ENCODE results near the gene SKIC2.
"Not testable (repeated sequence)": the region's sequence is repeated elsewhere in the genome, so short reads cannot be mapped to it uniquely, and the experiment has no call there.

The SKIC2 gene

DNA sequence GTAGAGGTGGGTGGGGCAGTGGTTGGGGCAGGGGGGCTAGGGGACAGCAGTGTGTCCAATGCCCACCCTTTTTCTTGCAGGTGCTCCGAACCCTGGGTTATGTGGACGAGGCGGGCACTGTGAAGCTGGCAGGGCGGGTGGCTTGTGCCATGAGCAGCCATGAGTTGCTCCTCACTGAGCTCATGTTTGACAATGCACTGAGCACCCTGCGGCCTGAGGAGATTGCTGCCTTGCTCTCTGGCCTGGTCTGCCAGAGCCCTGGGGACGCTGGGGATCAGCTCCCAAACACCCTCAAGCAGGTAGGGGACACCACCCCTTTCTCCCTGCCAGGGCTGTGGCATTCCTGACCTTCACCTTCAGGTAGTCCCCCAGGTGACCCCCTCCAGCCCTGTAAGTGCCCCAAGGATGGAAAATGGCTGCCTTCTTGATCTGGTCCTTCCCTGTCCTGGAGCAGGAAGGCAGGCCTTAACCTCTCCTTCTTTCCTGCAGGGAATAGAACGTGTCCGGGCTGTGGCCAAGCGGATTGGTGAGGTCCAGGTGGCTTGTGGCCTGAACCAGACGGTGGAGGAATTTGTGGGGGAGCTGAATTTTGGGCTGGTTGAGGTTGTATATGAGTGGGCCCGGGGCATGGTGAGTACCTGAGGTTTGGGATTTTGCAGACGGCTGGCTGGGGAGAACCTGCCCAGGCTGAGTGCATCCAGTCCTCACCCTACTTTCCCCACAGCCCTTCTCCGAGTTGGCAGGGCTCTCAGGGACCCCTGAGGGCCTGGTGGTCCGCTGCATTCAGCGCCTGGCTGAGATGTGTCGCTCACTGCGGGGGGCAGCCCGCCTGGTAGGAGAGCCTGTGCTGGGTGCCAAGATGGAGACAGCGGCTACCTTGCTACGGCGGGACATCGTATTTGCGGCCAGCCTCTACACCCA is 10.1 kb downstream of the SKIC2 start:
- DNase-seq (ENCODE audit: low read depth in 2 of 2) = no peak

DNA sequence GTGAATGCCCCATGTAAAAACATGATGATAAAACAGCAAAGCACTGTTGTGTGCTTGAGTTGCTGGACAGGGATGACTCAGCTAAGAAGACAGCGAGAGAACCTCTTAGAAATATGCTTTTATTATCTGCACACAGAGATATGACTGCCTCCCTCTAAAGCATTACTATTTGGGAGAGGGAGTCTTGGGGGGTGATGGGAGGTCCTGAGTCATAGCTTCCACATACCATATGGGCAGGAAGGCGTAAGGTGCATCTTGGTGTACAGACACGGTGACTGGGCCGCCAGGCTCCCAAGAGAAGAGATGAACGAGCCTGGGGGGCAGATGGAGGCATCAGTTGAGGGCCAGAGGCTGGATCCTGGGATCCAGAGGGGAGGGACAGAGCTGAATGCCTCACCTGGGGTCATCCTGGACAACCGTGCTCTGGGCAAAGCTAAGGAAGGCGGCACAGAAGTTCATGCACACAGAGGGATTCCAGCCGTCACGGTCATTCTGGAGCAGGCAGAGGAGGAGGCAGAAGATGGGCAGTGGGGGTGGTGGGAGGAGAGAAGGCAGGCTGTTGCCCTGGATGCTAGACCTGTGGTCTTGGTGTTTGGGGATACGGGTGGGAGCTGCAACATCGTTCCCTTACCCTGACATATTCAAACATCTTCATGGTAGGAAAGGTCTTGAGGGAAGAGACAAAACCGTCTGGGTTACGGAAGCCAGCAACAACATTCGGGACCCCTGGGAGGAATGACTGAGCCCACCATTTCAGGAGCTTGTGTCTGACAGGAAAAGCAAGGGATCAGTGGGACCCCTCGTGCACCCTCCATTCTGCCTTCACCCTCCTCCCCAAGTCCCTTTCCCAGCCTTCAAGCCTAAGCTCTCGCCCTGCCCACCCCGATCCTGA is 11.0 kb downstream of the SKIC2 start:
- no peak for DNase-seq (ENCODE audit: low read depth in 2 of 2)

DNA sequence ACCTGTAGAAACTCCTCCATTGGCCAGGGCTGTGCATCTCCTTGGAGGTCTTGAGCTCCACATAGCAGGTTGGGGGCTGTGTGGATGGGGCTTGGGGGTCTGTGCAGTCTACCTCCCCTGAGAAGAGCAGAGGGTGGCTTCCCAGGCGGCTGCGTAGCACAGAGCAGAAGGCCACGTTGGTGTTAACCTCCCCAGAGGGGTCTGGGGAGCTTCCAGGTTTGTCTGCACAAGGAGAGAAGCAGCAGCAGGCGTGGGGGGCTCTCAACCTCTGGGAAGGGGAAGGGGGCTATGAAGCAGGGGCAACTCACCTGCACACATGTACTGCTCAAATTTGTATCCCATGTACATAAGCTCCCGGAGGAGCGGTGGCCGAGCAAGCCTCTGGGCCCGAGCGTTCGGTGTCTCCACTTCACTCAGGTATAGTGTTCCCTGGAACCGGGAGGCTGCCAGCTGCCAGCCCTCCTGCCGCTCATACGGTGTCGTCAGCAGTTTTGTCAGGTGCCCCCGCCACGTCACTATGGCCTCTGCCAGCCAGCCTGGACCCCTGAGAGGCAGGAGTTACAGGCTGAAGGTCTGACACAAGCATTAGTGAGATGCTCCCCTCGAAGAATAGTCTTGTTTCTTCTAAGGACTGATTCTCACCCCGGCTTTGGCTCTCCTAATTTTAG is 11.8 kb downstream of the SKIC2 start:
- no peak for DNase-seq (ENCODE audit: low read depth in 2 of 2)

DNA sequence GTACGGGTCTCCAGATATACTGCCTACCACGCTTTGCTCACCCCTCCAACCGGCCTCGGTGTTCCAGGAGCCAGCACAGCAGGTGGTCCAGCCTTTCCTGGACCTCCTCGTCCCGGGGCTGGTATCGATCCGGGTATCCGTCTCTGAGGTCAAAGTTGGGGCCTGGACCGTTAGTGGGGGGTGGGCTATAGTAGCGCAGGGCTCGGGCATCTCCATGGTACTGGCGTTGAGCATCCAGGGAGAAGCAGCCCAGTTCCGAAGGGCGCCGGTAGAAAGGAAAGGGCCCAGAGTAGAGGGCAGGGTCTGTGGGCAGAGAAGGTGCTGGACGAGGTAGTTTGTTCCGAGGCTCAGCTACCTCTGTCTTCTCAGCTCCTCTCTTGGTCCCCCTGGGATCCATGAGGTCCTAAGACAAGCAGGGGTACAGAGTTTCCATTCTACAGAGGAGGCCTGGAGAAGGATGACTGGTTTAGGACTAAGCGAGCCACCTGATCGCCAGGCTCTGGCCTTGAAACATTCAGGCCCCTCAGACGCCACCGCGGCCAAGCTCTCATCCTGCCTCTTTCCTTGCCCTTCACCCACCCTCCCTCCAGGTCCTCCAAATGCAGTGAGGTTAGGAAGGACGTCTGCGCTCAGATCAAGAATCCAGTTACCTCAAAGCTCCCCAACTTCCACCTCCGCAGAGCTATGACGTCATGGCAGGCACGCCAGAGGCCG is 12.5 kb downstream of the SKIC2 start:
- no peak for DNase-seq (ENCODE audit: low read depth in 2 of 2)

DNA sequence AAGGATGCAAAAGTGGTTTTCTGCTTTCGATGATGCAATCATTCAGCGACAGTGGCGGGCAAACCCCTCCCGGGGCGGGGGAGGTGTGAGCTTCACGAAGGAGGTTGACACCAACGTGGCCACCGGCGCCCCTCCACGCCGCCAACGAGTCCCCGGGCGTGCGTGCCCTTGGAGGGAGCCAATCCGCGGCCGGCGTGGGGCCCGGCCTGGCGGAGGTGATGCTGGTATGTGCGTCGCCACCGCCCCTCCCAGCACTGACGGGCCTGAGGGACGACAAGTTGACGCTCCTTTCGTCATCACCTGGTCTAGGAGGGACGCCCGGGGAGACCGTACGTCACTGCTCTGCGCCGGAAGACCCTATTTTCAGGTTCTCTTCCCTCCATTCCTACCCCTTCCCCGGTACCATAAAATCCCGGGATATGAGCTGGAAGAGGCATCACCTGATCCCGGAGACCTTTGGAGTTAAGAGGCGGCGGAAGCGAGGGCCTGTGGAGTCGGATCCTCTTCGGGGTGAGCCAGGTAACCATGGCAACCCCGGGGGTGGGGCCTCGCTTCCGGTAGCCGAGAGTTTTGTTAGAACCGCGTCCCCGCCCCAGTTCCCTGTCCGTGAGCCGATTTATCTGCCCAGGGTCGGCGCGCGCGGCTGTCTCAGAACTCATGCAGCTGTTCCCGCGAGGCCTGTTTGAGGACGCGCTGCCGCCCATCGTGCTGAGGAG is 13.2 kb downstream of the SKIC2 start, which contains the start of gene DXO:
Gene DXO, minus strand, starts transcription at position 146 of the 716 bp plus-strand sequence. CDS start 463 bp downstream, outside the sequence.
- DNase-seq (ENCODE audit: low read depth in 2 of 2) = peak; percentile 91 to 92

DNA sequence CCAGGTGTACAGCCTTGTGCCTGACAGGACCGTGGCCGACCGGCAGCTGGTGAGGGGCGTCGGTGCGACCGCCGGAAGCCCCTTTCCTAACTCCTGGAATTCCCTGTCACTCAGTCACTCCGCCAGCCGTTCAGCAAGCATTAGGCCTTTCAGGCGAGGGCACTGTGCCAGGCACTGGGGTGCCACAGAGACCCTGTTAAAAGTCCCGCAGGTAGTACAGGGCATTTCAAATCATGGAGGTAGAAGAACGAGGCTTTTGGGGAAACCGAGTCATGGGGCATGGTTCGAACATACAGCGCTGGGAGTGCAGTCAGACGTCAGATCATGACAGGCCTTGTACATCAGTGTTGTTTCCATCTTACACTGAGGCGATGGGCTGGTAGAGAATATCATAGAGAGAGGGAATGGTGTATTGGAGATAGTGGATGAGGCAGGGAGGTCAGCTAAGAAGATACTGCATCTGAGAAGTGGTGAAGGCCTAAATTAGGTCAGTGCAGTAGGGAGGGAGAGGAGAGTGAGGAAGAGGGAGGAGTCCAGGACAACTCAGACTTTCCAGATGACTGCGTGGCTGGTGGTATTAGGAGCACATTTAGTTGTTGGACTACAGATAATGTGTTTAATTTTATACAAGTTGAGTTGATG is 13.9 kb downstream of the SKIC2 start:
- no peak for DNase-seq (ENCODE audit: low read depth in 2 of 2)

DNA sequence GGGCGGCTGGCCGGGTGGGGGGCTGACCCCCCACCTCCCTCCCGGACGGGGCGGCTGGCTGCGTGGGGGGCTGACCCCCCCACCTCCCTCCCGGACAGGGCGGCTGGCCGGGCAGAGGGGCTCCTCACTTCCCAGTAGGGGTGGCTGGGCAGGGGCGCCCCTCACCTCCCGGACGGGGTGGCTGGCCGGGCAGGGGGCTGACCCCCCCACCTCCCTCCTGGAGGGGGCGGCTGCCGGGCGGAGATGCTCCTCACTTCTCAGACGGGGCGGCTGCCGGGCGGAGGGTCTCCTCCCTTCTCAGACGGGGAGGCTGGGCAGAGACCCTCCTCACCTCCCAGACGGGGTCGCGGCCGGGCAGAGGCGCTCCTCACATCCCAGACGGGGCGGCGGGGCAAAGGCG is 17.1 kb downstream of the SKIC2 start:
- DNase-seq (ENCODE audit: low read depth in 2 of 2) = not testable (repeated sequence)

DNA sequence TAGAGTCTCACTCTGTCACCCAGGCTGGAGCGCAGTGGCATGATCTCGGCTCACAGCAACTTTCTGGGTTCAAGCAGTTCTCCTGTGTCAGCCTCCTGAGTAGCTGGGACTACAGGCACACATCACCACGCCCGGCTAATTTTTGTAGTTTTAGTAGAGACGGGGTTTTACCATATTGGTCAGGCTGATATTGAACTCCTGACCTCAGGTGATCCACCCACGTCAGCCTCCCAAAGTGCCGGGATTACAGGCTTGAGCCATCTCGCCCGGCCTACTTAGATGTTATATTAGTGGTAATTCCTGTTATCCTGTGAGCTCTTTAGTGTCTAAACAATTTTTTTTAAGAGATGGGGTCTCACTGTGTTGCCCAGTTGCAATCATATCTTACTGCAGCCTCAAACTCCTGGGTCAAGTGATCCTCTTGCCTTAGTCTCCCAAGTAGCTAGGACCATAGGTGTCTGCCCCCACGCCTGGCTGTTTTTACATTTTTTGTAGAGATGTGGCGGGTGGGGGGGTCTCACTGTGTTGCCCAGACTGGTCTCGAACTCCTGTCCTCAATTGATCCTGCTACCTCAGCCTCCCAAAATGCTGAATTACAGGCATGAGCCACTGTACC is 18.9 kb downstream of the SKIC2 start:
- DNase-seq (ENCODE audit: low read depth in 2 of 2) = no peak

DNA sequence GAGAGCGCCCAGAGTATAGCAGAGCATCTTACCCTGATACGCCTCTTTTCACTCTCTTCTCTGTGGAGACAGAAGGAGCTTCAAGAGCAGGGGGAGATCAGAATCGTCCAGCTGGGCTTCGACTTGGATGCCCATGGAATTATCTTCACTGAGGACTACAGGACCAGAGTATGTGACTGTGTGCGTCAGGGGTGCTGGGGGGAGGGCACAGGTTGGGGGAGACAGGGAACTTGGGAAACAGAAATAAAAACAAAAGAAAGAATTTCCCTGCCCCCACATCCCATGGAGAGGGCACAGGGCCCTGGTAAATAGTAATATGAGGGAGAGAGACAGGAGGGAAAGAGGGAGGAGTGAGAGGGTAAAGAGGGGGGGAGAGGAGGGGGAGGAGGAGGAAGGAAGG is 19.9 kb downstream of the SKIC2 start:
- DNase-seq (ENCODE audit: low read depth in 2 of 2) = no peak

DNA sequence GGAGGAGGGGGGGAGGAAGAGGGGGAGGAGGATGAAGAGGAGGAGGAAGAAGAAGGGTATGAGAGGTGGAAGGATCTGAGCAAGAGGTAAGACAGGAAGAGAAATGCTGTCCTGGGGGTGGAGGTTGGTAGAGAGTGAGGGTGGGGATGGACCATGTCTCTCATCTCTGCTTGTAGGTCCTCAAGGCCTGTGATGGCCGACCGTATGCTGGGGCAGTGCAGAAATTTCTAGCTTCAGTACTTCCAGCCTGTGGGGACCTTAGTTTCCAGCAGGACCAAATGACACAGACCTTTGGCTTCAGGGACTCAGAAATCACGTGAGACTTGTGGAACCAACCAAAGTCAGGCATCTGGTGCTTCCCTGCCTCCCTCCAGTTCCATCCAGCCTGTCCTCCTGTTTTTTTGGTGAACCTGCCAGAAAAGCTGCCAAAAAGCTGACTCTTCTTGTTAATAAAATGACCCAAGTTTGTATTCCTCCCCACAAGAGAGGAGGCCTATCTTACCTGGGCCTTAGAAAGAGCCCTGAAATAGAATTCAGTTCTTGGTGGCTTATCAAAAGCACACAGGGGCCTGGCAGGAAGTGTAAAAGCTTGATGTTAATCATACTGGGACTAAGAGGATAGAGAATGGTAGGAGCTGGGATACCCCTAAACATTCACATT is 20.4 kb downstream of the SKIC2 start:
- DNase-seq (ENCODE audit: low read depth in 2 of 2) = no peak

DNA sequence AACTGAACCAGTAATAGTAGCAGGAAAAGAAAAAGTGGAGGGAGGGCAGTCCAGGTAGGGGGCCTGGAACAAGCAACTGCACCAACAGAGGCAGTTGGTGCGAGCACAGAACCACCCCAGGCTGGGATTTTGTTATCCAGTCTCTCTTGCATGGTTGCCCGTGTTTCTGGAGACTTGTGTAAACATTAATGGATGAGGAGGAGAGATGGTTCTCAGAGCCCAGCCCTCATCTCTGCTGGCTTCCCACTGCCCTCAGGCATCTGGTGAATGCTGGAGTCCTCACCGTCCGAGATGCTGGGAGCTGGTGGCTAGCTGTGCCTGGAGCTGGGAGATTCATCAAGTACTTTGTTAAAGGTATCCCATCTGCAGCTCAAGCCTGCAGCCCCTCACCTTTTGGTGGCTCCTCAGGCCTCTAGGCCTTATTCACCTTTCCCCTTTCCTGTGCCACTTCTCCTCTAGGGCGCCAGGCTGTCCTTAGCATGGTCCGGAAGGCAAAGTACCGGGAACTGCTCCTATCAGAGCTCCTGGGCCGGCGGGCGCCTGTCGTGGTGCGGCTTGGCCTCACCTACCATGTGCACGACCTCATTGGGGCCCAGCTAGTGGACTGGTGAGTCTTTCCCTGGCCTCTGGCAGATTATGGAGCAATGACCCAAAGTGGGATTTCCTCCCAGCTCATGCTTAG is 21.4 kb downstream of the SKIC2 start:
- DNase-seq (ENCODE audit: low read depth in 2 of 2) = not testable (repeated sequence)

DNA sequence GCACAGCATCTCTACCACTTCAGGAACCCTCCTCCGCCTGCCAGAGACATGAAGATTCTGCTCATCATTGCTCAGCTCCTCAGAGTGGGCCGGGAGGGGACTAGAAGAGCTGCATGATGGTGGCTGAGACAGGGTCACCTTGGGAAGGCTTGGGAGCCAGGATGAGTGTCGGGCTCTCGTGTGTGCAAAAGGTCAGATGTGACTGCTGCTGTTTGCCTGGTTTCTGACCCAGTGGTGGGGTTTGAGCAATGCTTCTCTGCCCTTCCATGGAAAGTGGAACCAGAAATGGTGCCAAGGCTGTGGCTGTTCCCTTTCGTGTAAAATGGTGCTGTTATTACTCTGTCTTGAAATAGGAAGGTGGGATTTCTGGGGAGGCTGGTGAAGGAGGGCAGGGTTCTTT is 22.0 kb downstream of the SKIC2 start:
- not testable (repeated sequence) for DNase-seq (ENCODE audit: low read depth in 2 of 2)

DNA sequence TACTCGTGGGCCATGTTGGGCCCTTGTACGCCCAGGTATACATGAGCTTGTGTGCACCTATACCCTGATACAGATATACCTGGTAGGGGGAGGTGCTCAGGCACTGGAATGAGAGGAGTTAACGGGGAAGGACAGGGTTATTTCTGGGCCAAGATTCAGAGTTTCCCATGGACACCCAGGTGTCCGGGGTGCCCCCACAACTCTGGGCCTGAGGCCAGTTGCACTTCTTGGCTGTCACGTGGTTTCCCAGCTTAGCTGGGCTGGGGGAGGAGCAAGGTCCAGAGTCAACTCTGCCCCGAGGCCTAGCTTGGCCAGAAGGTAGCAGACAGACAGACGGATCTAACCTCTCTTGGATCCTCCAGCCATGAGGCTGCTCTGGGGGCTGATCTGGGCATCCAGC is 22.8 kb downstream of the SKIC2 start, which contains the start of gene C4A:
Gene C4A, plus strand, starts transcription at position 314 of the 400 bp plus-strand sequence. Its CDS starts 51 bp downstream, at position 365.
- not testable (repeated sequence) for DNase-seq (ENCODE audit: low read depth in 2 of 2)

DNA sequence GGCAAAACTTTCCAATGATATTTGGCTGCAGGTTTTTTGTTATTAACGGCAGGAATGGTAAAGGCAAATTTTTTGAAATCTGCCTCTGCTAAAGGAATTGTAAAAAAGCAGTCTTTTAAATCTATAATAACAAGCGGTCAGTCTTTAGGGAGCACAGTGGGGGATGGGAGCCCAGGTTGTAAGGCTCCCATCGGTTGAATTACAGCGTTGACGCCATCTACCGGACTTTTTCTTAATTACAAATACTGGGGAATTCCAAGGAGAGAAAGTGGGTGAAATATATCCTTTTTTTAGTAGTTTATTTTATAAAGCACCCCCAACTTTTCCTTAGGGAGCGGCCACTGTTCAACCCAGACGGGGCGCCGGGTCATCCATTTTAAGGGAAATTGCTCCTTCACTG is 30.4 kb downstream of the SKIC2 start:
- not testable (repeated sequence) for DNase-seq (ENCODE audit: low read depth in 2 of 2)

DNA sequence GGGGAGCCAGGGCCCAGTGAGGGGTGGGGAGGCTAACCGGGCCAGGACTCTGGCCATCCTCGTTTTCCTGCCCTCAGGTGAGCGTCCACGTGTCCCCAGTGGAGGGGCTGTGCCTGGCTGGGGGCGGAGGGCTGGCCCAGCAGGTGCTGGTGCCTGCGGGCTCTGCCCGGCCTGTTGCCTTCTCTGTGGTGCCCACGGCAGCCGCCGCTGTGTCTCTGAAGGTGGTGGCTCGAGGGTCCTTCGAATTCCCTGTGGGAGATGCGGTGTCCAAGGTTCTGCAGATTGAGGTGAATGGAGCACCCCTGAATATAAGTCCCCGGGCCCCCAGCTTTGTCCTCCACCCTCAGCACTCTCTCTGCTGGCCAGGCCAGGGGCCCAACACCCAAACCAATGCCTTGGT is 35.4 kb downstream of the SKIC2 start:
- not testable (repeated sequence) for DNase-seq (ENCODE audit: low read depth in 2 of 2)

DNA sequence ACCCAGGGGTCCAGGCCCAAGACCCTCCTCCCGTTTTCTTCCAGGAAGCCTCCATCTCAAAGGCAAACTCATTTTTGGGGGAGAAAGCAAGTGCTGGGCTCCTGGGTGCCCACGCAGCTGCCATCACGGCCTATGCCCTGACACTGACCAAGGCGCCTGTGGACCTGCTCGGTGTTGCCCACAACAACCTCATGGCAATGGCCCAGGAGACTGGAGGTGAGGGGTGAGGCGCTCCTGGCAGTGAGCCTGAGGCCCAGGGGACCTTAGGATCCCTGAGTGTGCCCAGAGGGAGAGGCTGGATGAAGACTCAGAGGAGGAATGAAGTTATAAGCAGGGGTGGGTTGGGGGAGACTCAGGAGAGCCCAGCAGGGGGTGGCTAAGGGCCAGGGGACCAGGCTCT is 37.4 kb downstream of the SKIC2 start:
- not testable (repeated sequence) for DNase-seq (ENCODE audit: low read depth in 2 of 2)

DNA sequence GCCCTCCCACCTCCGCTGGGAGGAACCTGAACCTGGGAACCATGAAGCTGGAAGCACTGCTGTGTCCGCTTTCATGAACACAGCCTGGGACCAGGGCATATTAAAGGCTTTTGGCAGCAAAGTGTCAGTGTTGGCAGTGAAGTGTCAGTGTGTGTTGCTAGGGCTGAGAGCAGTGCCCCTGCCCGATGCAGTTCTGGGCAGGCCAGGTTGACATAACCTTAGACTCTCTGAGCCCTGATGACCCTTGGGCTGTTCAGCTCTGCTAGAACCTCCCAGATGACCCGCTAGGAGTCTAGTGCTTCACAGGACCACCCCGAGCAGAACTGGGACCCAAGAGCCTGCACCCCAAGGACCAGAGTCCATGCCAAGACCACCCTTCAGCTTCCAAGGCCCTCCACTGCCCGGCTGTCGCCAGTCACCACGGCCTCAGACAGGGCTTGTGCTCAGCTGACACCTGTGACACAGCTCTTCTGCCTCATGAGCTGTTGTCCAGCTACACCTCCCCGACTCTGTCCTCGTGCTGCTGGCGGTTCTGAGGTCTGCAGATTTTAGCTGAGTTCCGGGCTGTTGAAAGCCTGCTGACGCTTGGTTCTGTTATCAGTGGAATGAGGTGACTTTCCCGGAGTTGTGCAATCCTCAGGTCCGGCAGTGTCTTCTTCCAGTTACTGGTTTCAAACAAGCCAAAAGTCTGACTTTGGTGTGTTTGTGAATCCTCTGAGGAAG is 43.7 kb downstream of the SKIC2 start:
- DNase-seq (ENCODE audit: low read depth in 2 of 2) = not testable (repeated sequence)

DNA sequence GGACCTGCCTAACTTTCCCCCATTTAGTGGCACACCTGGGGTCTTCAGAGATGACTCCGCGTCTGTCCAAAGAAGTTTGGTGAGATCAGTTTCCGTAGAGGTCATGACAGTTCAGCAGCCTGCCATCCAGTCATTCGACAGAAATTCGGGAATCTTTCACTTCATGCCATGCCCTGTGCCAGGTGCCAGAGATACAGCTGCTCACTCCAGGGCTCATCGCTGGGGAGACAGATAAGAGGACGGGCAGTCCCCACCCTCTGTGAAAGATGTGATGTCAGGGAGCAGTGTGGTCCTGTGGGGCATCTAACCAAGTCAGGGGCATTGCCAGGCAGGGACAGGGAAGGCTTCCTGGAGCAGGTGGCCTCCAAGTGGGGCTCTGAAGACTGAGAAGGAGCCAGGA is 44.3 kb downstream of the SKIC2 start:
- not testable (repeated sequence) for DNase-seq (ENCODE audit: low read depth in 2 of 2)
